Measurements from ENCODE around the gene AFG3L2.

Gene AFG3L2

DNA sequence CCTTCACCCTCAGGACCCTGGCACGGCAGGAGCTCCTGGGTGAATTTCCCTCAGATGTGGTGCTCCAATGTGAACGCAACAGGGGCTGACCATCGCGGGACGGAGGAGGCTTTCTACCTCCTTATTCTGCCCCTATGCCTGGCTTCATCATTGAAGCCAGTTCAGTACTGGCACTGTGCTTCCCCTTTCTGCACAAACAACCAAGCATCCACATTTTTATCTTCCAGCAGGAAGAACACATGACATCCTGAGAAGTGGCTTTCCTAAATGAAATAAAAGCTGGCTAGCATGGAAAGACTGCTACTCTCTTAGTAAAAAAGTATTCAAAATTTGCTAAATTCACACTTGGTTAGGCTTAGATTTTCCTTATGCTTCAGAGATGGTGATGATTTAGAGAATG lies 24.8 kb downstream of the AFG3L2 start:
- no peak for DNase-seq

DNA sequence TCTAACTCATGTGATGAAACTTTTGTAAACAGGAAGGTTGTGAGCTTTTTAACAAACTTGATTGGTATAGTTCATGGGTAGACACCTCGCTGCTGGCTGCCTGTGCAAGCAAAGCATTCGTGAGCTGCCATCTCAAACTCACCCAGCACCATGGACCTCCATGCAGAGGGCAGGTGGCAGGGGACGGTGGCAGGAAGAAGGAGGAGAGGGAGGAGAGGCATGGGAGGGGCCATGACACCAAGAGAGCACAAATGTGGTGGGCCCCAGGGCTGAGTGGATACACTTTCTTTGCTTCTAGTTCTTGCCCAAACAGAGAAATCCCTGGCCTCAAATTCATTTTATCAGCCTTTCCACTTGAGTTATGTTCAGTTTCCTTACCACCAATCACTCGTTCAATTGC lies 29.1 kb downstream of the AFG3L2 start:
- no peak for DNase-seq

DNA sequence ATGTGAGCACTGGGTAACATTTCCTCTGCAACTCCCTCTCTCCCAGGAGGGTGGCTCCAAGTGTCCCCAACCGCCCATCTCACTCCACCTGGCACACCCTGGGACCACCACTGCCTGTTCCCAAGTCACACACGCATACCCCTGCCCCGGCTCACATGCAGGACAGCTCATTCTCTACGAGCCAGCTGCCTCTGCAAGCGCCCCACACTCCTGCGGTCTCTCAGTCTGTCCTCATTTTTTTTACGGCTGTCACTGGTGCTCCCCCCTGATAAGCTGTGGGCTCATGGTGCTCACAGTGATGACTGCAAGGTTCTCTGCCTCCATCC lies 30.8 kb downstream of the AFG3L2 start:
- DNase-seq = no peak

DNA sequence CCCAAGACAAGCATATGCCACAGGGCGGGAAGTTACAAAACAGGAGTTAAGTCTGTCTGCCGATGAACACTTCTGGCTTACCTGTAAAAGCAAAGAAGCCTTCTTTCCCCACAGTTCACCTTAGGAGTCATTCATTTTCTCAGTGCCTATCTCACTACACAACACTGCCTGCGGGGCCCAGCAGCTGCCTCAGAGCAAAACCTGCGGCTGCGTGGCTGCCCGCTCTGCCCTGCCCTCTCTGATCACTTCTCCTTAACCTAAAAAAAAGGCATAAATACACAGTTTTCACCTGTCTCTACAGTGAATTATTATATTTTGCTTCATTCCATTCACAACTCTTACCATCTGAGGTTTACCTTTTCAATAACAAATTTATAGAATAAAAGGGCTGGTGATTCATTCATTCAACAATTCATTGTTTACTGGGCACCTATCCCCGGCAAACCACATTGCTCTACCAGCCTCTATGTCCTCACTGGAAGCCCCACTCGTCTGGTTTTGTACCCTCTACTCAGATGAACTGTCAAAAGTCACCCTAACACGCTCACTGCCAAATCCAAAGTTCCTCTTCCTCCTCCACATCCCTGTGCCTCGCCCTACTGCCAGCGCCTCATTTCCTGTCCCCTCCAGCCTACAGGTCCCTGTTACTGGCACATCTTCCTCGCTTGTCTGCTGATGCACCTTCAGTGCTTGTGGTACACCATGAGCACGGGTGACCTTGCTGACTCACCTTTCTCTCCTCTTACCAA lies 31.4 kb downstream of the AFG3L2 start:
- no peak for DNase-seq

DNA sequence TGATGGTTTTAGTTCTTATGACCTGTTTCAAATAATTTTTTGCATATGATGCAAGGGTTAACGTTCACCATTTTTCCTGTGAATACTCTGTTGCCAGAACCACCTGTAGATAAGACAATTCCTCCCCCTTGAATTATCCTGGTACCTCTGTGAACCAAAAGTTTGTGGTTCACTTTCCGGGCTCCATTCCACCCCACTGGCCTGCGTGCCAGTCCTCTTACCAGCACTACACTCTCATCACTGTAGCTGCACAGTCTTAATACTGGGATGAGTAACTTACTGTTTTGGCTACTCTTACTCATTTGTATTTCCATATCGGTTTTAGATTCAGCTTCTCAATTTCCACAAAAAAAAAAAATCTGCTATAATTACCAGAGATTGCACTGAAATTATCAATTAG lies 34.4 kb downstream of the AFG3L2 start:
- no peak for DNase-seq

DNA sequence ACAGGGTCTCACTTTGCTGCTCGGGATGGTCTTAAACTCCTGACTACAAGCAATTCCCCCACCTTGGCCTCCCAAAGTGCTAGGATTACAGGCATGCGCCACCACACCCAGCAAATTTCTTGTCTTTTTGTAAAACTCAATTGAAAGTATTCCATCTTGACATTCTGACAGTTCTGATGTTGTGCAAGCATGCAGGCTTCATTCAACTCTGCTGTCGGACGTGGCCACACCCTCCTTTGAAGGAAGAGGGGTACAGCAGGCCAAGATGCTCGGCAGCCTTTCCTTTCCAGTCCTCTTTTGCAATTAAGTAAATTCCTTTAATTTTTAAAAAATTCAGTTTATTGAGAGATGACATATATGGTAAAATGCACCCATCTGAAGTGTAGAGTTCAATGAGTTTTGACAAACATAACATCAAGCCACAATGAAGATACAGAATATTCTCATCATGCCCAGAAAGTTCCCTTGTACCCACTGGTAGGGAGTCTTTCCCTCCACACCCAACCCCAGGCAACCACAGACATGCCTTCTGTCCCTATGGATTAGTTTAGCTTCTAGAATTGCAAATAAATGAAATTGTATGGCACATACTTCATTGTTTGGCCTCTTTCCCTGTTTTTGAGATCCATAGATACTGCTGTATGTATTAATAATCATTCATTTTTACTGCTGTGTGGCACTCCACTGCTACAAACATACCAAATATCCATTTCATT lies 35.9 kb downstream of the AFG3L2 start:
- DNase-seq = no peak

DNA sequence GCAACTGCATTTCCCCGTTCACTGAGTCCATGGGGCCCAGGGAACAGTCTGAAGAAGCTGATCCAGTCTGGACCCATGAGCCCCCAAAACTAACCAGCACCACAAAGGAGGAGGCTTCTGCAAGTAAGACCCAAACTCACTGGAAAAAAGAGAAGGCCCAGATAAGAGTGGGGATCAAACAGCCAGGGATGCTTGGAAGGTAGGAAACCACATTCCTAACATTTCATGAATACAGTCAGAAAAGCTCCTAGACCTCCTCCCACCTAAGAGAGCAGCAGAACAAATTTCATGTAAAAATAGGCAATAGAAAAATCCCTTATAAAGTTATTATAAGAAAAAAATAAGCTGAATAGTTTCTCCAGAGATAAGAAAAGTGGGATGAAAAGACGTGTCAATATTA lies 38.6 kb downstream of the AFG3L2 start:
- DNase-seq = no peak

DNA sequence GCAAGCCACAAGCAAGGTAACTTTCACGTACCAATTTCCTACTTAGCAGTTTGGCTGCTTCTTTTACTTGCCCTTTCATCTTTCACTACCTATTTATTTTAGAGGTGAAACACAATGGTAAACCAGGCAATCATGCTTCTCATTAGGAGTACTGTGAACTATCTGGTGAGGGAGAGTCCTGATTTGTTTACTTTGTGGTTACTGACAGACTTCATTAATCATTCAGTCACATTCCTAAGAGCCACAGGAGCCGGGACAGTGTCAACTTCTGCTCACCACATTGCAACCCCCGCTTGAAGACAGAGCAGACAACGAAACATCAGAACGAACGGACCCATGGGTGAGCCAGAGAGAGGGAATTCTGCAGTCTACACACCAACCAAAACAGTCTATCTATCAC lies 40.1 kb downstream of the AFG3L2 start:
- no peak for DNase-seq

DNA sequence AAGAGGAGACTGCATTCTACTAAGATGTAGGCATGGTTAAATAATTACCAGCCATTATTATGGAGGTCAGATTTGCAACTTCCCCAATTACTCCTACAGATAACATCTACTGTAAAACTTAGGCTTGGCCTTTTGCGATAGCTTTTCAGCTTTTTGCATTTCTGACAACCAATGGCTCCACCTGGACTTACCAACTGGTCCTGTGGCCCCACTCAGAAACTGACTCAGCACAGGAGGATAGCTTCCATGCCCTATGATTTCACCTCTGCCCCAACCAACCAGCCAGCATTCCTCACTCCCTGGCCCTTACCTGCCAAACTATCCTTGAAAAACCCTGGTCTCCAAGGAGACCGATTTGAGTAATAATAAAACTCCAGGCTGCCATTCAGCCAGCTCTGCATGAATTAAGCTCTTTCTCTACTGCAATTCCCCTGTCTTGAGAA lies 40.8 kb downstream of the AFG3L2 start:
- DNase-seq = no peak

DNA sequence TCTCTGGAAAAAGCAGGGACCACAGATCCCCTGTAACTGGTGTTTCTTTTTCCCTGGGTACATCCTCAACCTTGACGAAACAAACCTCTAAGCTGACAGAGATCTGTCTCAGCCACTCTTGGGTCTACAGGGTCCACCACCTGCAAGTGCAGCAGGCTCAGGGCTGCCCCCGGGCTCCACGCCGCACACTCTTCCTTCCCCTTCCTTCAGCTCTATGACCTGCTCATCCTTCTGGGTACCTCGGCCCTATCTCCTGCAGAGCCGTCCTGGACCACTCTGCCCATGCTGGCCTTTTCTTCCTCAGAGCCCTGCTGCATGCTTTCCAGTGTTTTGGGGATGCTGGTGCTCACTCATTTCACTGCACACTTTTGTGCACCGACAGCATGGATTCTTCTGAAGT lies 41.5 kb downstream of the AFG3L2 start:
- no peak for DNase-seq

DNA sequence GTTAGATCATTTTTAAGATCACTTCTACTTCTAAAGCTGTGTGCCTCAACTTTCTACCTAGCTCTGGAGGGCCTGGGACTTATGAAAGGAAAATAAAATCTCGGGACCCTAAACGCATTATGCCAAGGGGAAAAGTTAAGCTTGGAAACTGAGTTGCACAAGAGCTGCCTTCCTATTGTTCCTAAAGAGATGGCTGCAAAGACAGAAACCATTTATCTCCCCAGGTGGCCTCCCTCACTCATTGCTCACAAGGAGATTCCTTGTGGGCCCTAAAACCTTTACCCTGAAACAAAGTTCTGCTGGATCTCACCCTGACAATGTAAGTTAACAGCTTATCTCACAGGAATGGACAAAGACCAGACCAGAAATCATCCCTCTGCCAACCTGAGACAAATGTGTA lies 42.2 kb downstream of the AFG3L2 start:
- DNase-seq = no peak

DNA sequence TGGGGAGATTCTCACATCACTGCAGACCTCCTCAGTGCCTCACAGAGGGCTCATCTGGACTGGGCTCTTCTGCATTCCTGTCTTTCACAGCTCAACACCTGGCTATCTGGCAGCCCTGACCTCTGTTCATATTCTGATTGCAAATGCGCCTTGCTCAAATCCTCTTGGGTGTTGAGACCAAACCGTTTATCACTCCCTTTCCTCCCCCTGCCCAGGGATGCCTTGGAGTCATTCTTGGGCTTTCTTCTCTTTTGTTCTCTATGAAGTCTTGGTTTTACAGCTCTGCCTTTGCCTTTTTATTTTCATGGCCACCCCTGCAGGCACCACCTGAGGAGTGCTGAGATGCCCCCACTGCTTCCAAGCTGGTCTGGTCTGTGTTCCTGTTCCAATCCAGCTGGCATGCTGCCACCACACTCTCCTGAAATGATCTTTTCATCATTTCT lies 42.6 kb downstream of the AFG3L2 start:
- no peak for DNase-seq

DNA sequence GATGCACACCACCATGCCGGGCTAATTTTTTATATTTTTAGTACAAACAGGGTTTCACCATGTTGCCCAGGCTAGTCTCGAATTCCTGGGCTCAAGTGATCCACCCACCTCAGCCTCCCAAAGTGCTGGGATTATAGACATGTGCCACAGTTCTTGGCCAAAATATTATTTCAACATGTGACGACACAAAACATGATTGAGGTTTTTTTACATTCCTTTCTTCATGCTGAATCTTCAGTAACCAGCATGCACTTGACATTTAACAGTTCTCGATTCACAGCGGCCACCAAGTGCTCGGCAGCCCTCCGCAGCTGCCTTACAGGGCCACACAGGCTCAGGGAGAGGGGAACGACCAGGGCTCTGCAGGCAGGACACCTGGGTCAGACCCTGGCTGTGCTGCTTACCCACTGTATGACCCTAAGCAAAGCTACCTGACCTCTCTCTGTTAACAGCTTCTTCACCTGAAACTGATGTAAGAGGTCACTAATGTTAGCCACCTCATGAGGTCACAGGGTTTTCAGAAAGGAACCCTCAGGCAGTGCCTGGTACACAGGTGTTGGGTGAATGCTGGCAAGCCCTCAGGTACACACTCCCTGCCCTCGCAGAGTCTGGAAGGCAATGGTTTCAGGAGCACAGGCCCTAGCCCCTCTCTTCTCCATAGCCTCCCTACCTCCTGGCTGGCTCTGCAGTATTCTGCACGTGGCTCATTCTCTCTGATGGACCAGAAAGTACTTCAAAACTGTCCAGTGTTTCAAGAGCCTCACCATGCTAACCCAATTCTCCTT lies 43.3 kb downstream of the AFG3L2 start:
- DNase-seq = no peak

DNA sequence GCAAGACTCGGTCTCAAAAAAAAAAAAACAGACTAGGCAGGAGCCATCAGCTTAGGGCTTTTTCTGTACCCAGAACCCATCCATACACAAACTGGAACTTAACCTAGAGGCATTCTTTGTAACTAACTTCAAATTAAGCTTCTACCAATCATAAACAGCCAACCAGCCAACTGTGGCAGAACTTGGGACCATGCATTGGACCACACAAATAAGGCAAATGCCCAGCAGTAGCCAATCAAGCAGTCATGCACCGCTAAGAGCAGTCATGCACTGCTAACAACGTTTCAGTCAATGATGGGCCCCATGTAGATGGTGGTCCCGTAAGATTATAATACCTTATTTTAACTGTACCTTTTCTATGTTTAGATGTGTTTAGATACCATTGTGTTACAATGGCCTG lies 46.3 kb downstream of the AFG3L2 start:
- no peak for DNase-seq

DNA sequence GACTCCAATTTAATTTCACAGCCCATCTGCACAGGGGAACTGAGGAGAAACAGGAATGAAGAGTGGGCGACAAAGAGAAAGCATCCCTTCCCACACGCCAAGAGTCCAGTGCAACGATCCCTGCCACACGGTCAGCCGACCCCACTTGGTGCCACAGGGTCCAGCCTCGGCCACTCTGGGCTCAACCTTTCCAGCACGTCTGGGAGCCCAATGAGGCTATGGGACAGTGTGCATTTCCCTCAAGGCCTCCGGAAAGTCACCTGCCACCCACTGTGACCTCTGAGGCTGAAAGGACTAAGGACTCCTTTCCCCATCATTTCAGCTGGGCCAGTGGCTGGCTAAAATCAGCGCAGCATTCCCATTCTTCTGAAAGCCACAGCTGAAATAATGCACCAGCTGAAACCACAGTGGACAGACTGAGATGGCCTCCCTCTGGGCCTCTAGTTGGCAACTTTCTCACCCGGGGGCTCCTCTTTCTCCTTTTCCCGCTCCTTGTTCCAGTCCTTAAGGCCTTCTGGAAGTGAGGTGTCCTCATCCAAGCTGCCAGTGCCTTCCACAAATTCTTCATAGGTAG lies 47.8 kb downstream of the AFG3L2 start:
- DNase-seq = no peak

DNA sequence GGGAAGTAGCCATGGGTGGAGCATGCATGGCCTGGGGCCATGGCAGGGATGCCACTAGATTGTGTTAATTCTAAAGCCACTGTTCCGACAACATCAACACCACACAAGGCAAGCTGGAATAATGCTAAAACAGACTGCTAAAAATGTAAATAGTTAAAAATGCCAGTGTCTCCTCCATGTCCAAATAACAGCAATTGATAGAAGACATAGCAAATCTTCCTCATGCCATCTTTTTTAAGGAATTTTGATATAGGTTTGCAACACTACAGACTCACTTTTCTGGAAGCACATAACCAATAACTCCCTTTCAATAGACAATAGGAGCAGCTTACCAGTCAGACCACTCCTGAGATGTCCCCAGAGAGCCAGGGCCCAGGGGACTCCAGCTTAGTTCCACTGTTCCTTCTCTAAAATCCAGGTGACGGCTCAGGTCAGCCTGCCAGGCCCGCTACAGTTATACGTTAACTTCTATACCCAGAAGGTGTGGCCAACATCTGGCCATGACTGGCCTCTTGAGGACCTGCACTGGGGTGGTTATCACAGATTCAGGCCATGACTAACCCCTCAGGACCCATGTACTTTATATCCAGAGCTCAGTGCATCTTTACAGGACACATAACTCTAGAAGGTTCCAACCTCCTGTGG lies 48.7 kb downstream of the AFG3L2 start:
- no peak for DNase-seq

DNA sequence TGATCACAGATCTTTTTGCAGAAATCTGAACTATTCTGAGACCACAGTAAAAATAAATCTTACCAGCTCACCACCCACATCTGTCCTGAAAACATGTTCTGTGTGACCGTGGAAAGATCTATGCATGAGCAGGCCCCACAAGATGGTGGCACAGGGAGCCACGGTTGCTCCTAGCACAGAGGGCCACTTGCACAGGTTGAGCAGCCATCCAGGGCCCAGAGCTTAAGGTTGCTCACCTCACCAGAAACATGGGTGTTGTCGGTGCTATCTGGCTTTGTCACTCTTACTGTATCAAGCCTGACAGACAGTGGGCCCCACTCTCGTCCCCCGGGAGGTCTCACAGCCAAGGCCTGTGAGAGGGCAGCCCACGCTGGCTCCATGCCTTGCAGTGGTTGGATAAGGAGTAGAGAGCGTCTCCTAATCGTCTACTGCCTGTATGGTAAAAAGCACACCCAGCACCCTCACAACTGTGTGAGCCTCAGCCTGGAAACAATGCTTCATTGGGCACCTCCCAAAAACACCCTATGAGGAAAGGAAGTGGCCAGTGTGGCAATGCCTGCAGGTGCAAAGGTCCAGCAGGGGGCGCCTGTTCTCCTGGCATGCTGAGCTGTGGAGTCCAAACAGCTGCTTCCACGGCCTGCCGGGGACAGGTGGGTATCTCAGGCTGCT lies 49.4 kb downstream of the AFG3L2 start:
- DNase-seq = peak; percentile 62

DNA sequence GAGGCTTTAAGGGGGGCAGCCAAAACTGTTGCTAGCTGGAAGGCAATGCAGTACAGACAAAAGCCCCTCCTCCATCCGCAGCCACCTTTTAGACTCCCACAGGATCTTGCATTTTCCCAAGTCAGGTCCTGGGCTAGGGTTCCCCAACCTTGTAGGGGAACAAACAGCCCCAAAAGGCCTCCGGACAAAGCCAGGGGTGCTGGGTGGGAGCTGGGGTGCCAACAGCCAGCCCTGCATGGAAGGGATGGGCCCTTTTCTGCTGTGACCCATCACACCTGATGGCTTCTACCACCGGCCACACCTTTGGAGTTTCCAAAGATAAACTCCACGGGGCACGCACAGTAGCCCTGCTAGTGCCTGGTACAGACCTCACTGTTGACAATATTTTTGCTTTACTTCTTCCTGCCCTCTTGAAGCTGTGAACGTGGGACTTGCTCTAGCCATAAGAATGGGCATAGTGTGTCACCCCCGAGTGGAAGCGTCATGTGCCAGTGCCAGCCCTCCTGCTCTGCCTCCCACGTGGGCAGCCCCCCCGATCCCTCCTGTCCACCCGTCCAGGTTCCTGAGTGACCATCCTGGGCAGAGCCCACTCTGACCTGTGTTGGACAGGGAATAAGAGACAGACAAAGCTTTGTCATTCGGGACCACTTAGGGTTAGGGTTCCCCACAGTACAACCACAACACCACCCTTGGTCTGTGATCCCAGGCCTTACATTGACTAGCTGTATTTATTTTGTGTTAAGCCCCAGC lies 50.1 kb downstream of the AFG3L2 start:
- no peak for DNase-seq

DNA sequence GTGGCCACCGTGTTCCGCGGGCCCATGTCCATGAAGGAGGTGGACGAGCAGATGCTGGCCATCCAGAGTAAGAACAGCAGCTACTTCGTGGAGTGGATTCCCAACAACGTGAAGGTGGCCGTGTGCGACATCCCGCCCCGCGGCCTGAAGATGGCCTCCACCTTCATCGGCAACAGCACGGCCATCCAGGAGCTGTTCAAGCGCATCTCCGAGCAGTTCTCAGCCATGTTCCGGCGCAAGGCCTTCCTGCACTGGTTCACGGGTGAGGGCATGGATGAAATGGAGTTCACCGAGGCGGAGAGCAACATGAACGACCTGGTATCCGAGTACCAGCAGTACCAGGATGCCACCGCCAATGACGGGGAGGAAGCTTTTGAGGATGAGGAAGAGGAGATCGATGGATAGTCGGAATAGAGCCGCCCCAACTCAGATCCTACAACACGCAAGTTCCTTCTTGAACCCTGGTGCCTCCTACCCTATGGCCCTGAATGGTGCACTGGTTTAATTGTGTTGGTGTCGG lies 51.2 kb downstream of the AFG3L2 start:
- DNase-seq = no peak

DNA sequence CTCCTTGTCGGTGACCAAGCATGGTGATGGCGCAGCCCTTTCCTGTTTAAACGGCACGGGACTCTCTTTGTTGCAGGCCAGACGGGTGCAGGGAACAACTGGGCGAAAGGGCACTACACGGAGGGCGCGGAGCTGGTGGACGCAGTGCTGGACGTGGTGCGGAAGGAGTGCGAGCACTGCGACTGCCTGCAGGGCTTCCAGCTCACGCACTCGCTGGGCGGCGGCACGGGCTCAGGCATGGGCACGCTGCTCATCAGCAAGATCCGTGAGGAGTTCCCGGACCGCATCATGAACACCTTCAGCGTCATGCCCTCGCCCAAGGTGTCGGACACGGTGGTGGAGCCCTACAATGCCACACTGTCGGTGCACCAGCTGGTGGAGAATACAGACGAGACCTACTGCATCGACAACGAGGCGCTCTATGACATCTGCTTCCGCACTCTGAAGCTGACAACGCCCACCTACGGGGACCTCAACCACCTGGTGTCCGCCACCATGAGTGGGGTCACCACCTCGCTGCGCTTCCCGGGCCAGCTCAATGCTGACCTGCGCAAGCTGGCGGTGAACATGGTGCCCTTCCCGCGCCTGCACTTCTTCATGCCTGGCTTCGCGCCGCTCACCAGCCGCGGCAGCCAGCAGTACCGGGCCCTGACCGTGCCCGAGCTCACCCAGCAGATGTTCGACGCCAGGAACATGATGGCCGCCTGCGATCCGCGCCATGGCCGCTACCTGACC lies 51.9 kb downstream of the AFG3L2 start:
- DNase-seq = no peak

DNA sequence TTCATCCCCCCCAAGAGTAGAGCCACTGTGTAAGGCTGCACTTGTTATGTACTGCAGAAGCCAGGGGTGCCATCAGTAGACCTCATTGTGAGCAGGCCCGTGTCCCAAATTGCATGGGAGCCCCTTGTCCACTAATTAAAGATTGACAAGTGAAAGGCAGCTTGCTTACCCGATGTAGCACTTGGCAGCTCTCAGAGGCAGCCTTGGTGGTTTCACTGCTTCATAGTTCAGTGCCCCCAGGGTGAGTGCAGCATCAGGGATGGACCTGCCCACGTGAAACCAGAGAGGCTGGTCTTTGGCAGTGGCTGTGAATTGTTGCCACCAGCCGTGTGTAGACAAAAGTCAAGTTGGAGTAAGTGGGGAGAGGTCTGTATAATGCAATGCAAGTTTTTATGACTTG lies 55.7 kb downstream of the AFG3L2 start:
- DNase-seq = no peak
